Neural progenitor cell (in vitro differentiated cells): ENCODE data around the gene TGOLN2. TPM values are rescaled to one million over a fixed set of nuclear protein-coding genes. Genes with fewer than 3 reads are reported as not detected.

Experiments used
- DNase-seq: peaks from one replicate; pipeline ENCODE4 v3.0.0-alpha.2; 2016; ENCODE audit warnings: low spot score
- H2AFZ ChIP-seq: fragments of 200-600 bp; sonication (generic); replicated peaks from 2 replicates; pipeline ENCODE4 v1.6.1; 2016; ENCODE audit warnings: antibody characterized with exemption
- H3F3A ChIP-seq: fragments of 200-600 bp; sonication (generic); 2 replicates; pipeline ENCODE4 v1.6.1; 2016; ENCODE audit warnings: antibody characterized with exemption, low read depth
- H3K27ac ChIP-seq: fragments of 200-600 bp; sonication (generic); 2 replicates; pipeline ENCODE4 v1.5.1; 2016; ENCODE audit warnings: mild to moderate bottlenecking
- H3K27me3 ChIP-seq: fragments of 200-600 bp; sonication (generic); 2 replicates; pipeline ENCODE4 v1.6.1; 2016; ENCODE audit warnings: mild to moderate bottlenecking, moderate library complexity
- H3K36me3 ChIP-seq: fragments of 200-600 bp; sonication (generic); 2 replicates; pipeline ENCODE4 v1.5.1; 2016
- H3K4me1 ChIP-seq: fragments of 200-600 bp; sonication (generic); 2 replicates; pipeline ENCODE4 v1.6.1; 2016; ENCODE audit warnings: mixed run types
- H3K4me2 ChIP-seq: fragments of 200-600 bp; sonication (generic); 2 replicates; pipeline ENCODE4 v1.6.1; 2016
- H3K4me3 ChIP-seq: fragments of 200-600 bp; sonication (generic); 2 replicates; pipeline ENCODE4 v1.5.1; 2016
- H3K79me2 ChIP-seq: fragments of 200-600 bp; sonication (generic); 2 replicates; pipeline ENCODE4 v1.6.1; 2016; ENCODE audit warnings: low read depth
- H3K9ac ChIP-seq: fragments of 200-600 bp; sonication (generic); 2 replicates; pipeline ENCODE4 v1.6.1; 2016
- H3K9me3 ChIP-seq: fragments of 200-600 bp; sonication (generic); 2 replicates; pipeline ENCODE4 v1.5.1; 2016; ENCODE audit warnings: low read depth
- H4K20me1 ChIP-seq: fragments of 200-600 bp; sonication (generic); 2 replicates; pipeline ENCODE4 v1.6.1; 2016; ENCODE audit warnings: low read depth
- H3K27ac Mint-ChIP-seq: 3 replicates; pipeline ENCODE4 v1.8.0; 2021; ENCODE audit warnings: mixed read lengths
- H3K27me3 Mint-ChIP-seq: 2 replicates; pipeline ENCODE4 v1.8.0; 2022; ENCODE audit warnings: low read depth, mild to moderate bottlenecking, inconsistent platforms, moderate library complexity, mixed read lengths; ENCODE audit not compliant: insufficient read depth
- H3K36me3 Mint-ChIP-seq: 3 replicates; pipeline ENCODE4 v1.8.0; 2021; ENCODE audit warnings: mixed read lengths
- H3K4me1 Mint-ChIP-seq: 3 replicates; pipeline ENCODE4 v1.8.0; 2021; ENCODE audit warnings: mixed read lengths
- H3K4me3 Mint-ChIP-seq: 3 replicates; pipeline ENCODE4 v1.8.0; 2021; ENCODE audit warnings: mild to moderate bottlenecking, moderate library complexity, mixed read lengths
- H3K9me3 Mint-ChIP-seq: 3 replicates; pipeline ENCODE4 v1.8.0; 2020; ENCODE audit warnings: mixed read lengths
- CTCF ChIP-seq: fragments of 200-600 bp; sonication (generic); IDR thresholded peaks from 2 replicates; pipeline ENCODE4 v1.5.1; 2017; ENCODE audit warnings: antibody characterized with exemption, mild to moderate bottlenecking
- EZH2 ChIP-seq: fragments of 200-600 bp; sonication (generic); IDR thresholded peaks from 2 replicates; pipeline ENCODE4 v1.6.1; 2017; ENCODE audit warnings: antibody characterized with exemption, mild to moderate bottlenecking, moderate library complexity
- EZH2phosphoT487 ChIP-seq: fragments of 200-600 bp; sonication (generic); IDR thresholded peaks from 2 replicates; pipeline ENCODE4 v1.6.1; 2017; ENCODE audit warnings: antibody characterized with exemption
- total RNA-seq: library from RNA; depleted of rRNA; stranded (reverse); fragments of >200 nt; gene quantifications from 2 replicates; pipeline ENCODE4 v1.2.3, GENCODE V29; 2015; ENCODE audit warnings: low replicate concordance

The TGOLN2 gene
- total RNA-seq, 1 donor from 2014 or later, result 28.5 TPM

GRCh38 chr2:85277416-85278158 lies 50.2 kb downstream of the TGOLN2 start:
- Mint-ChIP-seq H3K4me1 (peaks cover 40% of the 10 kb centered on the region), H3K27me3 (peaks cover 10% of the 10 kb centered on the region), H3K27ac (no peak overlapping the region), H3K36me3 (peaks cover under 1% of the 10 kb centered on the region), H3K9me3 (no peaks in the 10 kb centered on the region), H3K4me3 (no peak overlapping the region)
- H3K4me2 ChIP-seq, result peak overlapping the region; percentile 26
- H3K27ac ChIP-seq, result no peak overlapping the region
- H3K79me2 ChIP-seq, result no peaks in the 10 kb centered on the region
- H3K9ac ChIP-seq, result no peak overlapping the region
- H3K9me3 ChIP-seq, result no peaks in the 10 kb centered on the region
- no peak overlapping the region for H2AFZ ChIP-seq
- H3K4me3 ChIP-seq, result no peak overlapping the region
- no peaks in the 10 kb centered on the region for H3K27me3 ChIP-seq
- no peaks in the 10 kb centered on the region for H3K36me3 ChIP-seq
- H3F3A ChIP-seq, result no peaks in the 10 kb centered on the region
- no peaks in the 10 kb centered on the region for H4K20me1 ChIP-seq
- no peak for TF ChIP-seq CTCF
- TF ChIP-seq EZH2, result no peak
- no peak for TF ChIP-seq EZH2phosphoT487
- H3K4me1 ChIP-seq, result peaks cover 9% of the 10 kb centered on the region
- DNase-seq, result peak; percentile 49

GRCh38 chr2:85276571-85277118 lies 51.1 kb downstream of the TGOLN2 start:
- TF ChIP-seq EZH2phosphoT487, result no peak
- no peak for TF ChIP-seq EZH2
- TF ChIP-seq CTCF, result no peak
- Histone ChIP-seq H3K27ac (no peak overlapping the region), H3K27me3 (no peaks in the 10 kb centered on the region), H3F3A (no peaks in the 10 kb centered on the region), H3K4me2 (no peak overlapping the region), H3K79me2 (no peaks in the 10 kb centered on the region), H2AFZ (no peak overlapping the region), H3K4me3 (no peak overlapping the region), H4K20me1 (no peaks in the 10 kb centered on the region), H3K4me1 (peaks cover 9% of the 10 kb centered on the region), H3K9me3 (no peaks in the 10 kb centered on the region), H3K36me3 (no peaks in the 10 kb centered on the region), H3K9ac (no peak overlapping the region)
- Mint-ChIP-seq H3K9me3 (no peaks in the 10 kb centered on the region), H3K36me3 (no peaks in the 10 kb centered on the region), H3K4me1 (peaks cover 41% of the 10 kb centered on the region), H3K27ac (no peak overlapping the region), H3K27me3 (peaks cover 8% of the 10 kb centered on the region), H3K4me3 (no peak overlapping the region)
- no peak for DNase-seq

- Mint-ChIP-seq H3K27me3 (peaks cover 8% of the 10 kb centered on the region), H3K36me3 (no peaks in the 10 kb centered on the region), H3K4me1 (peaks cover 41% of the 10 kb centered on the region), H3K4me3 (no peak overlapping the region), H3K9me3 (no peaks in the 10 kb centered on the region), H3K27ac (no peak overlapping the region)
- H3F3A ChIP-seq, result no peaks in the 10 kb centered on the region
- no peaks in the 10 kb centered on the region for H3K9me3 ChIP-seq
- no peaks in the 10 kb centered on the region for H3K27me3 ChIP-seq
- no peak overlapping the region for H3K4me2 ChIP-seq
- DNase-seq, result no peak
- no peaks in the 10 kb centered on the region for H4K20me1 ChIP-seq
- no peak overlapping the region for H3K9ac ChIP-seq
- peaks cover 9% of the 10 kb centered on the region for H3K4me1 ChIP-seq
- H3K79me2 ChIP-seq, result no peaks in the 10 kb centered on the region
- H3K4me3 ChIP-seq, result no peak overlapping the region
- no peak overlapping the region for H2AFZ ChIP-seq
- H3K27ac ChIP-seq, result no peak overlapping the region
- TF ChIP-seq CTCF (no peak), EZH2phosphoT487 (no peak), EZH2 (no peak)
- no peaks in the 10 kb centered on the region for H3K36me3 ChIP-seq
Observed at GRCh38 chr2:85275984-85276540, 51.7 kb downstream of the TGOLN2 start.
